GM10248 (cell line): ENCODE measurements around the gene GRK5.

Source experiments
- CTCF ChIA-PET: fragments of 300-600 bp; sonication (Branson Sonifier 250); formaldehyde crosslinking; extraction: SDS; loops from one replicate; lab custom pipeline; 2021; ENCODE audit warnings: antibody characterized with exemption; lab: Yijun Ruan, JAX
- POLR2A ChIA-PET: fragments of 350-650 bp; sonication (Branson Sonifier 250); formaldehyde crosslinking; extraction: SDS; loops from one replicate; lab custom pipeline; 2020; ENCODE audit warnings: antibody characterized with exemption; lab: Yijun Ruan, JAX
- DNase-seq: peaks from one replicate; pipeline ENCODE4 v3.0.0; 2012; ENCODE audit errors: extremely low spot score
- CTCF ChIP-seq: IDR thresholded peaks from 2 replicates; pipeline ENCODE4 v1.5.1; 2012; ENCODE audit warnings: mild to moderate bottlenecking, low read depth; ENCODE audit errors: extremely low read depth, missing control alignments, control extremely low read depth

Gene GRK5

GRCh38 chr10:119248184-119248583 lies 40.8 kb downstream of the GRK5 start:
- no peak for TF ChIP-seq CTCF
- DNase-seq = no peak
- POLR2A ChIA-PET = no interaction called here
- CTCF ChIA-PET = interaction anchor here (0.7 to 3.2 kb wide), 5 partner anchors 9 to 168 kb away, joined by 3 to 11 read pairs (median 5); no protein-coding TSS in a partner anchor

- TF ChIP-seq CTCF = no peak
- DNase-seq = no peak
- ChIA-PET CTCF (interaction anchor here (1.2 to 3.2 kb wide), 3 partner anchors 16 to 167 kb away, joined by 3 to 11 read pairs (median 5); no protein-coding TSS in a partner anchor), POLR2A (no interaction called here)
These were observed 41.3 kb downstream of the GRK5 start for GRCh38 chr10:119248681-119249080.

GRCh38 chr10:119250641-119251314 lies 43.4 kb downstream of the GRK5 start:
- no peak for DNase-seq
- CTCF ChIA-PET = interaction anchor here (0.7 to 3.2 kb wide), 7 partner anchors 9 to 52 kb away, joined by 3 to 11 read pairs (median 4); partner anchors contain the start of gene GRK5

GRCh38 chr10:119251315-119251708 lies 43.9 kb downstream of the GRK5 start:
- ChIA-PET POLR2A (interaction anchor here (0.5 to 0.9 kb wide), 2 partner anchors 39 to 132 kb away, joined by 3 to 6 read pairs; no protein-coding TSS in a partner anchor), CTCF (interaction anchor here (0.7 to 1.8 kb wide), 5 partner anchors 10 to 52 kb away, joined by 3 to 10 read pairs (median 4); no protein-coding TSS in a partner anchor)
- TF ChIP-seq CTCF = no peak
- DNase-seq = no peak

More at GRCh38 chr10:119250641-119251314, 43.4 kb downstream of the GRK5 start:
- POLR2A ChIA-PET = interaction anchor here (0.5 to 0.9 kb wide), 2 partner anchors 39 to 131 kb away, joined by 3 to 6 read pairs; no protein-coding TSS in a partner anchor
- TF ChIP-seq CTCF = no peak

GRCh38 chr10:119252051-119252465 lies 44.7 kb downstream of the GRK5 start:
- CTCF ChIA-PET = interaction anchor here (1.0 to 1.4 kb wide), 4 partner anchors 13 to 53 kb away, joined by 3 to 4 read pairs (median 4); no protein-coding TSS in a partner anchor
- POLR2A ChIA-PET = no interaction called here
- DNase-seq = no peak
- no peak for TF ChIP-seq CTCF

- POLR2A ChIA-PET = no interaction called here
- no peak for DNase-seq
- CTCF ChIA-PET = interaction anchor here (1.1 to 2.5 kb wide), 5 partner anchors 10 to 46 kb away, joined by 3 to 10 read pairs (median 5); partner anchors contain the start of gene GRK5
- TF ChIP-seq CTCF = no peak
These were observed 45.2 kb downstream of the GRK5 start for GRCh38 chr10:119252470-119253151.
